HG03196 (cell line): ENCODE data around the gene MLPH.

Source experiments
- ATAC-seq: cut with Tn5 transposase; IDR thresholded peaks from one replicate; pipeline ENCODE4 v1.9.1; 2021; ENCODE audit not compliant: unreplicated experiment

MLPH gene

DNA sequence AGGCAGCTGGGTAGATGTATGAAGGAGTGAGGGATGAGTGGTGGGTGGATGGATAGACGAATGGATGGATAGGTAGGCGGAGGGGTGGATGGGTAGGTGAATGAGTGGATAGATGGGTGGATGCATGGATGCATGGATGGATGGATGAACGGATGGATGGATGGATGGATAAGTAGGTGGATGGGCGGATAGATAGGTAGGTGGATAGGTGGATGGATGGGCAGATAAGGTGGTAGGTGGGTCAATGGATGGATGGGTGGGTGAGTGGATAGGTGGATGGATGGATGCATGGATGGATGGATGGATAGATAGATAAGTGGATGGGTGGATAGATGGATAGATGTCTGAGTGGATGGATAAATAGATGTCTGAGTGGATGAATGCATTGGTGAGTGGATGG is 30.1 kb downstream of the MLPH start:
- no peak for ATAC-seq

DNA sequence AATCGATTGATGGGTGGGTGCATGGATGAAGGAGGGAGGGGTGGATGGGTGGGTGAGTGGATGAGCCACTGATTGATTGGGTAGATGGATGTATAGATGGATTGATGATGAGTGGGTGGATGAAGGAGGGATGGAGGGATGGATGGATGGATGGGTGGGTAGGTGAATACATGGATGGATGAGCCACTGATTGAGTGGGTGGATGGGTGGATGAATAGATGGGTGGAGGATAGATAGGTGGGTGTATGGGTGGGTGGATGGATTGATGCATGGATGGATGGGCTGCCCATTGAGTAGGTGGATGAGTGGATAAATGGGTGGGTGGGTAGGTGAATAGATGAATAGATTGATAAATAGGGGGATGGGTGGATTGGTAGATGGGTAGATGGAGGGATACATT is 30.9 kb downstream of the MLPH start:
- no peak for ATAC-seq

DNA sequence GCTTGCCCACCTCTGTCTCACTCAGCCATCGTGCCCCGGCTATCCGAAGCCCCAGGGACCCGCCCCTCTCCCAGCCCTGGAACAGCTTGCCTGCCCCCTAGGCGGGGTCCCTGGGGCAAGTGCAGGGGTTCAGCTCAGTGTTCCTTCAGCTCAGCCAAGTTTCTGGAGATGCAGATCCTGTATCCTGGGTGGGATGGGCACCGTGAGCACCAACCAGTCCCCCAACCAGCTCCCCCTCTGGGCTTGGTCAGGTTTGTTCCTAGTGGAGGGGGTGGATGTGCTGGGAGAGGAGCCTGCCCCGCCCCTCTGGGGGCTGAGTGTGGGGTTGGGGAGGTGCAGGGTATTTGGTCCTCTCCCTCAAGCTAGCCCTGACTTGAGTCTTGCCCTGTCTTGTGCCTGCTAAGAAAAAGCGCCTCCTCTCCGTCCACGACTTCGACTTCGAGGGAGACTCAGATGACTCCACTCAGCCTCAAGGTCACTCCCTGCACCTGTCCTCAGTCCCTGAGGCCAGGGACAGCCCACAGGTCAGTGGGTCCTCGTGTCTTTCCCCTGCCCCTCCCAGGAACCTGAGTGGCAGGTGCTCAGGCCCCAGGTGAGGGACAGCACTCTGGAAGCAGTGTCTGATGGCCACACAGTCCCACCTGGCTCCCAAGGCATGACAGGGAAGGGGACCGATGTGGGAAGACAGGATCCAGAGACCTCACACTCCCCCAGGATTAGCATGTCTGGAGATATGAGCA is 32.6 kb downstream of the MLPH start:
- no peak for ATAC-seq

DNA sequence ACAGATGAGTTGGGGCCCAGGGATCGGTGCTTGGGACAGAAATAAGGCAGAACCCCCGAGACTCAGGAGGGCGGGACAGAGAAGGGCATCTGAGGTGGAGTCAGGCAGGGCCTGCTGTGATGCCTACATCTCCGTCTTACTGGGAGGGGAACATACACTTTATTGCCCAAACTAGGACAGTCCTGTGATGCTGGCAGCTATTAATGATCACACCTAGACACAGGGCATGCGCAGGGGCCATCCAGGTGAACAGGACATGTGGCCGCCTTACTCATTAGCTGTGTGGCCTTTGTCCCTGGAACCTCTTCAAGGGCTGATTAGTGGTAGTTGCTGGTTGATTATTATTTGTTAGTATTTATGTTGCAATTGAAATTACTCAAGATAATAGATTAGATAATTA is 33.2 kb downstream of the MLPH start:
- no peak for ATAC-seq

DNA sequence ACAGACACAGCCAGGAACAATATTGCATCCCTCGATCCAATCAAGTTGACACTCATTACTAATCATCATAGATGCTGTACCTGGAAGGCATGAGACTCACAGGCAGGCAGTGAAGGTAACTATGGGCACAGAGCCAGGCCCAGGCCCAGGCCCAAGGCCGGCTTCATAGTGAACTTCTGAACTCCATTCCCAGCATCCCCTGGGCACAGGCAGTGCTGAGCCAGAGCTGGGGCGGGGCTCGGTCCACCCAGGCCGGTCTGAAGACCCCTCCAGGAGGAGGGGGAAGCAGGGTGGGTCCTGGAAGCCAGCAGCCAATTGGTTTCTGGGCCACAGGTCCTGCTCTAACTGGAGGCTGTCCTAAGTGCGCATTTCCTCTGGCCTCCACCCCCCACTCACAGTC is 37.6 kb downstream of the MLPH start:
- ATAC-seq: no peak

DNA sequence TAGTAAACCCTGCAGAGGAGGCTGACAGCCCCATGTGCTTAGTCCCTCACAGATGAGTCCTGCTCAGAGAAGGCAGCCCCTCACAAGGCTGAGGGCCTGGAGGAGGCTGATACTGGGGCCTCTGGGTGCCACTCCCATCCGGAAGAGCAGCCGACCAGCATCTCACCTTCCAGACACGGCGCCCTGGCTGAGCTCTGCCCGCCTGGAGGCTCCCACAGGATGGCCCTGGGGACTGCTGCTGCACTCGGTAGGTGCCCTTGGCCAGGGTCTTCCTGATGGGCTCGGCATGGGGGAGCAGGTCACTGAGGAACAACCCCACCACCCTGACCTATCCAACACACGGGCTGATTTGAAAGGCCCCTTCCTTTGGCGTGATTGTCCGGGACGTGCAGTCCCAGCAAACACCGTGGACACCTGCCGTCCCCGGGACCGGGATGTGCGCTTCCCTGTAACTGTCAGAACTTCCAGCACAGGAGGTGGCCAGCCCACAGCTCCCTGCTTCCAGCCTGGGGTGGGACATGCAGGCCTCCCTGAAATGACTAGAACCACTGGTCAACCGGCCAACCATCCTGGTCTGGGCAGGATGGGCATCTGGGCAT is 38.6 kb downstream of the MLPH start:
- ATAC-seq: no peak

DNA sequence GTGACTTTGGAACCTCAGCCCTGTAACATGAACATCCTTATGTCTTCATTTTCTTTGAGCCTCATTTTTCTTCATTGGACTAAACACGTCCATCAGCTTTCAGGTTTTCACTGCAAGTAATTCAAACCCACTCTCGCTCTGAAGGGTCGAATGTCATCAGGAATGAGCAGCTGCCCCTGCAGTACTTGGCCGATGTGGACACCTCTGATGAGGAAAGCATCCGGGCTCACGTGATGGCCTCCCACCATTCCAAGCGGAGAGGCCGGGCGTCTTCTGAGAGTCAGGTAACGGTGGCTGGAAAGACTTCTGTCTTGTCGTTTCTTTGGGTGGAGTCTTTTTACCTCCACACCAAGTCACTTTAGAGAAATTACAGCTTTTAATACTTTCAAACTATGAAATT is 40.2 kb downstream of the MLPH start:
- no peak for ATAC-seq

DNA sequence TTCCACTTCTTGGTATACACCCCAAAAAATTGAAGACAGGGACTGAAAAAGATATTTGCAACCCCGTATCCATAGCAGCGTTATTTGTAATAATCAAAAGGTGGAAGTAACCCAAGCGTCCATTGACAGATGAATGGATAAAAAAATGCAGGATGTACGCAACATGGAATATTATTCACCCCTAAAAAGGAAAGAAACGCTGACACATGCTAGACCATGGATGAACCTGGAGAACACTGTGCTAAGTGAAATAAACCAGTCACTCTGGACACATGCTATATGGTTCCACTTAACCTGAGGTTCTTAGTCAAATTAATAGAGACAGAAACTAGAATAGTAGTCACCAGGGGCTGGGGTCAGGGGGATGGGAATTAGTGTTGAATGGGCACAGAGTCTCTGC is 40.7 kb downstream of the MLPH start:
- no peak for ATAC-seq

DNA sequence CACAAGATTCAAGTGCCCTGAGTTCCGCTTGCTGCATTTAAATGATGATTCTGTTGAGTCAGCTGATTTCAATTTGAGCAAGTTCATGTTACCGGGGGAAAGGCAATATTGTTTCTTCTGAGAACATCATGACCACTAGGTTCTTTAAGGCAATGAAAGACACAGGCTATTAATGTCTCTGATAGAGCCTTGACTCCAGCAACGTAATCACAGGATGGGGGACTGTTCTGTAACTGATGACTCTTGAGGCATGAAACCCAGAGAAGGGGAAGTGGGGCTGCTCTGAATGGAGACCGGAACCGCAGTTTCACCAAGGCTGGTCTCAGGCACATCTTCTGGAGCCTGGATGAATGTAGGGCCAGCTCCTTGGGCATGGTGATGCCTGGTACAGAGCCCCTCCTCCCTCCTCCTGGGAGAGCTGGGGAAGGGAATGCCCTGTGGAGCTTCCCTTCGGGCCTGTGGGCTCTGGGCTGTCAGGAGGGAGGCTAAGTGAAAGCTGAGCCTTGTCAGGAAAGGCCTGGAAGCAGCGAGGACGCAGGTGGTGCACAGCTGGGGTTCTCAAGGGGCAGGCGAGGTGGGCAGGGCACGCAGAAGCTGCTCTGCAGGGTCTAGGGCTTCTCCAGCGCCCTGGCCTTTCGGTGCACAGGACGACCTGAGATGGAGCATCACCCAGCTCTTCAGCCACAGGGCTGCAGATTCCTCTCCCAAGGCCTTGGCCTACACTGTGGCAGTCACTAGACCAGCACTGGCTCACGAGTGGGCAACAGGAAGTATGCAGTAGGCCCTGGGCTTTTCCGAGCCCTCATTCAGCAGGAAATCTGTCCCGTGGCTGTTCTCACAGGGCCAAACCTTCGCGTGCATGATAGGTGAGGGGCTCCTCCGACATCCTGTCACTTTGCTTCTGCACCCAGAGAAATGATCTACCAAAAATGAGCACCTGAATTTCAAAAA is 42.7 kb downstream of the MLPH start:
- ATAC-seq: peak; percentile 70

DNA sequence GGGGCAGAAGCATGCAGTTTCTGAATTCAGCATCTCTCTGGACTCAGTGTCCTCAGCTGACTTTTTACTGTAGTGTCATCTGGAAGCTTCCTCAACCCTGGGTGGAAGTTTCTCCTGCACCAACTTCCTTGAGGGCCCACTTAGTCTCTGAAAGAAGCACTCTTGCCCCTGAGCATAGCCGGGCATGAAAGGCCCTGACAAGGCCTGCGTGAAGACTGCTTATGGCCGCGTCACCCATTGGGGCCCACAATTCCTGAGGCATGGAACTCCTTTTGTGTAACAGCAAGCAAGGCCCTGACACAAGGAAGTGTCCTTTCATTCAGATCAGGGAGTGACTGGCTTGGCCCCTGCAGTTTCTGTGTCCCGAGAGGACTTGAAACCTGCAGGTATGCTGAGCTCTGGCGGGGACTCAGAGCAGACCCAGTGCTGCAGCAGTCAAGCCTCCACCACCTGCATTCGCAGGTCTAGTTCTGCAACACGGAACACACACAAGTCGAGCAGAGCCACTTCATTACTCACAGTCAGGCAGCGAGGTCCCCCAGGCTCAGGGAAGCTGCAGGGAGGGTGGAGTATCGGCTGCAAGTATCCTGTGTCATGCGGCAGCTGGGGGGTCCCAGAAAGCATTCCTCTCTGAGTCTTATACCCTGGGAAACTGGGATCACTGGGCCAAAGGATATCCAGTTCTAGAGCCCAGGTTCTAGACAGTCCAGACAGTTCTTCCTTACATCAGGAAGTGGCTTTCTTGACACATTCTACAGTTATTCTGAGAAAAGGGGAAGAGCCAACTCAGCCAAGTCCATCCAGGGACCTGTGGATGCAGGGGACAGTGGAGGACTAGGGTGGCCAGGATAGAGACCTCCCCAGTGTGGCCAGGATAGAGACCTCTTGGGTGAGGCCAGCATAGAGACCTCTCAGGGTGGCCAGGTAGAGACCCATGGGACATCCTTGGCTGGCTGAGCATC is 43.7 kb downstream of the MLPH start:
- no peak for ATAC-seq

DNA sequence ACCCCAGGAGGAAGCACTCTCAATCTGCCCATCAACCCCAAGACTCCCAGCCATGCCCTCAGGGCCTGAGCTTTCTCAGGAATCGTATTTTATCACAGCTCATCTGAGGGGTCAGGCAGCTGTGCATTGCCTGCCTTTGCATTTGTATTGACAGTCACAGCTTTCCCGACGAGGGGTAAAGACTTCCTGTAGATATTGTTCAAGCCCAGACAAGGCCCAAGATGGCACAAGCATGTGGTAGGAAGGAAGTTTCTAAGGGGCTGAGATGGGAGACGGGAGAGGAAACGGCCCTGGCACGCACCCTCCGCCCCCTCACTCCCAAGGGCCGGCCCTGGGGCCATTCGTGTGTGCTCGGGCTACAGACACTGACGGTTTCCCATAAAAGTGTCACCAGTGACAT is 45.1 kb downstream of the MLPH start:
- no peak for ATAC-seq

DNA sequence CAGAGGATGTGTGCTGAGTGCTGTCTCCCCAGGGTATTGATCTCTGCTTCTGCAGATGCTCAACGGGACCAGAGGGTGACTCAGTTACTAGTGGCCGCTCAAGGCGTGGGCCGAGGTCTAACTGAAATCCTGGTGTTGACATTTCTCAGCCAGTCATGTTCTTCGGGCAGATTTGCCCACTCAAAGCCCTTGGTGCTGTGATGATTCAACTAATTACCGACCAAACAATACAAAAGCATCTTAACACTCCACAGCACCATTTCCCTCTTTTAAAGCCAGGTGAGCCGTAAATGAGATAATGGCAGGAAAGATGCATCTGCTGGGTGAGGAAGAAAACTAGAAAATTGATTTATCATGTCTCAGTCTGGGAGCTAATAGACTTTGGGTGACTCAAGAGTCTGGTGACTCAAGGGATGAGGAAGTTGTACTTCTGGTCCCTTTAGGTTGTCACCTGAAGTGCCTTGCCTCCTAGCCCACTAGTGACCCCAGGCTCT is 46.7 kb downstream of the MLPH start:
- no peak for ATAC-seq

DNA sequence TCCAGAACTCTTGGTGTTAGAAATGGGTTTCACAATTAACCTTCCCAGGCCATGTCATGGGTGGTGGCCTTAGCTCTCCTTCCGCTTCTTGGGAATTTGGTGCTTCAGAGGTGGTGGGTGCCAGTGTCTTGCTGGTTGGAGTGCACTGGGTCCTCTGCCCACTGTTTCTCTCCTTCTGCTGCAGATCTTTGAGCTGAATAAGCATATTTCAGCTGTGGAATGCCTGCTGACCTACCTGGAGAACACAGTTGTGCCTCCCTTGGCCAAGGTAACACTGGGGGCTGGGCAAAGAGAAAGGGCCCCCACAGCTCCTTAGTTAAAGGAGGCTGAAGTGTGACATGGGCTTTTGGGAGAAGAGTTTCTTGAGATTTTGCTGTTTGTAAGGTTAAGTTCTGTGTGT is 47.3 kb downstream of the MLPH start:
- ATAC-seq: no peak

DNA sequence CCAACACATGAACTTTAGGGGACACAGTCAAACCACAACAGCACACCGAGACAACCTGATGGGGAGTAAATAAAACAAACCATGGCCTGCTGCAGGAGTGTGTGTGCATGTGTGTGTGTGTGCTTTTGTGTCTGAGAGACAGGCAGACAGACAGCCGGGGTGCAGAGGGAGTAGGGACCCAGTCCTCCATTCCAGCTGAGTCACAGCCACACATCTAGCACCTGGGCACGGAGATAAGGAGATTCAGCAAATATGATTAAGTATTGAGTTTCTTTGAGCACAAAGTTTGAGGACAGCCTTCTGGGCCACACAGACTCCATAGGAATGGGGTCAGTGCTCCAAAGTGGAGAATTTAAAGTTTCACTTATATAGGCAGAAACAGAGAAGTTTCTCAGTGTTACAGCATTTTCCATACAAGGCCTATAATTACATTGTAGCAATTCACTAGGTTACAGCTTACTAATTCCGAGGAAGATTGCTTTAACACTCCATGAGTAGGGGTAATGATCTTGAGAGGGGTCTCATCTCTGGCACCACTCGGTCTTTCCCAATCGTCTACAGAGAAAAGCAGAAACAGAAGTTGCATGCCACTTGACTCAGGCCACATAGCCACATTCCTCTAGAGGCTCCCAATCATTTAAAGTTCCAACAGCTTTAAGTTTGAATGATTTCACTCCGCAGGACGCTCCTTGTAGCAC is 48.5 kb downstream of the MLPH start:
- no peak for ATAC-seq

DNA sequence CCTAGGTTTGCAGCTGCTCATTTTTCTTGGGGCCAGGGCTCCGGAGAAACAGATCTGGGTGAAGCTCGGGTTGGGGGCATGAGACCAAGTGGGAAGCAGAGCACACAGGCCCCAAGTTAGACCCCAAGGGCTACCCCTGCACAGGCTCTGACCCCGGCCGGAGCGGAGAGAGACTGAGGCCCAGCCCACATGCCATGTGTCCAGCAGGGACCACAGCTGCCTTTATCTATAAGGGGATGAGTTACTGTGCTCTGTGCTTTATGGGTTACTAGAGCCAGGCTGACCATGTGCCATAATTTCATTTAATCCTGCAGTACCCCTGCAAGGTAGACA is 49.0 kb downstream of the MLPH start:
- ATAC-seq: no peak

DNA sequence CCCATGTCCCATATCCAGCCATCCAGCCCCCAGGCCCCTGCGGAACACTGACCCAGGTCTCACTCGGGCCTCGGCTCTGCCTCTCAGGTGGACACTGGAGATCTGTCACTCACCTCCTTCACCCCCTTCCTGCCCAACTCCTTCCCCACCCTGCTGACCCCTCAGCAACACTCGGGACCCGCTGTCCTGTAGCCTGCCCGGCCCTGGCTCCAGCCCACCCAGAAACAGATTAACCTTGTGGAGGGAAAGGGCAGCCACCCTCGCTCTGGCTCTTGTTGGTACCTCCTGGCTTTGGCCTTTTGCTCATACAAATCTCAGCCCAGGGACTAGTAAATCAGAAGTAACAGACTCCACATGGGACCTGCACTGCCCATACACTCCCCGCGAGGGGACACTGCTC is 49.6 kb downstream of the MLPH start:
- ATAC-seq: no peak

DNA sequence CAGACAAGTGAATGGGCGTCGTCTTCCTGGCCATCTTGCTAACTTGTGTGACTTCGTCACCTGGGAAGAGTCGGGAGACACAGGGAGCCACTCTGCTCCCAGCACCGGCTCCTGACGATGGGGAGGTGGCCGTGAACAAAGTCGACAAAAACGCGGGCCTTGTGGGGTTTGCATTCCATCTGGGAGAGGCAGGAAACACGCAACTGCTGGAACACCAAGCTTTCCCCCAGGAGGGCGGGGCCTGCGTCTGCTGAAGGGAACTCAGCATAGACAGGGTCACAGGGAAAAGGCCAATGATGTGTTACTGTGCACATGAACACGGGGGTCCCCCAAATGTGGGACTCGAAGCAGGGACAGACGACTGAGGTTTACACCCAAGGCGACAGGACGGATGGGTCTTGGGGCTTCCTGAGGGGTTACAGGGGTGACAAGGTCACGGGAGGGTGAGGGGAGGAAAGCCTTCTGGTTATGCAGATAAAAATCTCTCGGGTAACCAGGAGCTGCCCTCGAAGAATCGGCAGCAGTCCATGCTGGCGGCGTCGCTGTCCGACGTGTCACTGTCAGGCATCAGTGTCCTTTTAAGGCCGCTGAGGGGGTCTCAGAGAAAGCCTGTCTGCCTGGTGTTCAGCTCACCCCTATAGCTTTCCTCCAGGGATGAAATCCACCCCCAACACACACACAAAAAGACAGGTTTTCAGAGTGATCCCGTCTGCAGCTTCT is 51.1 kb downstream of the MLPH start:
- no peak for ATAC-seq

DNA sequence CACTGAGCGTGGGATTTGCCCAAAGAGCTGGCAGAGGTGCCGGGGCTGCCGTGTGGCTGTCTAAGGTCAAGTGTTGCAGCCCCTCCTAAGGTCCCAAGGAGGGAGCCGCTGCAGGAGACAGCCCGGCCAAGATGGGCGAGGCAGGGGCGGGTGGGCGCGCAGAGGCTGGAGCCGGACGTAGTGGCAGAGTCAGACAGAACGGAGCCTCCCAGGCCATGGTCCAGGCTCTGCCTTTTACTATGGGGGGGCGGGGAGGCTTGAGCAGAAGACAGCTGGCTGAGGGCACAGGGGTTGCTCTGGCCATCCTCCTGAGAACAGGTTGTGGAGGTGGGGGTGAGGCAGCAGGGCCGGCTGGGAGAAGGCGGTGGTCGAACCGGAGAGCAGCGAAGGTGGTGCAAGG is 51.9 kb downstream of the MLPH start:
- no peak for ATAC-seq

DNA sequence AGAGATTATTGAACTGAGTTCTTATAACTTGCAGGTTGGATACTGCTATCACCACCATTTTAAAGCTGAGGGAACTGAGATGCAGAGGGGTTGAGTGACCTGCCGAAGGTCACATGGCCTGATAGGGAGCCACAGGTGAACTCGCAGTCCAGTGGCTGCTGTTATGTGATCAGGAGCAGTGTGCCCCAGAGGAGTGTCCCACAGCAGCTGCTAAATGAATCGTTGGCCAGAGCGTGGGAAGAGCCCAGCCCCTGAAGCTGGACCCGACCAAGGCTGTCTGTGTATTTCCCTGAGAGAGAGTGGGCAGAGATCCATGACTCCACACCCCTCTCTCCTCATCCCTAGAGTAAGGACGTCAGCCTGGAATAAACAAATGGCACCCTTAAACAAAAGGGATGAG is 52.6 kb downstream of the MLPH start:
- no peak for ATAC-seq
